ENCODE results near the gene SLC38A1. TPM values are rescaled to one million over a fixed set of nuclear protein-coding genes. Genes with fewer than 3 reads are reported as not detected.

SLC38A1 gene
- total RNA-seq, 1 donor, result 203 TPM

GRCh38 chr12:46234000-46234399, 34.8 kb downstream of the SLC38A1 start:
- H3K4me3 ChIP-seq (ENCODE audit: low read depth, low read length), result no peak overlapping the region
- no peak for TF ChIP-seq CTCF (IDR thresholded peaks at IDR 0.05; ENCODE audit: insufficient read depth, low read length)
- DNase-seq (ENCODE audit: low read depth), result no peak

- no peak overlapping the region for H3K4me3 ChIP-seq (ENCODE audit: low read depth, low read length)
- DNase-seq (ENCODE audit: low read depth), result no peak
- no peak for TF ChIP-seq CTCF (IDR thresholded peaks at IDR 0.05; ENCODE audit: insufficient read depth, low read length)
These were observed 35.4 kb downstream of the SLC38A1 start for GRCh38 chr12:46233423-46233822.

- no peak for TF ChIP-seq CTCF (IDR thresholded peaks at IDR 0.05; ENCODE audit: insufficient read depth, low read length)
- no peak overlapping the region for H3K4me3 ChIP-seq (ENCODE audit: low read depth, low read length)
- DNase-seq (ENCODE audit: low read depth), result no peak
These were observed 37.9 kb downstream of the SLC38A1 start for GRCh38 chr12:46230983-46231382.

DNA sequence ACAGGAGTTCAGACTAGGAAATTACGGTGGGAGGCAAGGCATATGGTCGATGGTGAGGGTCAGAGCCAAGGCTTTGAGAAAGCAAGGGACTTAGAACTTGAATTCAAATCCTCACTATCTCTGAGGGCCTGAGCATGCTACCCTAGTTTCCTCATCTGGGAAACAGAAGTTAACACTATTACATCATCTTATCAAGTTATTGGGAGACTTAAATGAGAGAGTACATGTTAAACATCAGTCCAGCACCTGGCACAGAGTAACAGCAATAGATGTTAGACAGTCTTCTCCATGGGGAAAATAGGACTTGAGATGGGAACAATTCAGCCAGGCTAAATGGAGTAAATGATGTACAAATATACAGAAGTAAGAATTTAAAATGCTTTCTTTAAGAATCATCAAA, 38.5 kb downstream of the SLC38A1 start:
- H3K4me3 ChIP-seq (ENCODE audit: low read depth, low read length), result no peak overlapping the region
- no peak for DNase-seq (ENCODE audit: low read depth)
- TF ChIP-seq CTCF (IDR thresholded peaks at IDR 0.05; ENCODE audit: insufficient read depth, low read length), result no peak

DNA sequence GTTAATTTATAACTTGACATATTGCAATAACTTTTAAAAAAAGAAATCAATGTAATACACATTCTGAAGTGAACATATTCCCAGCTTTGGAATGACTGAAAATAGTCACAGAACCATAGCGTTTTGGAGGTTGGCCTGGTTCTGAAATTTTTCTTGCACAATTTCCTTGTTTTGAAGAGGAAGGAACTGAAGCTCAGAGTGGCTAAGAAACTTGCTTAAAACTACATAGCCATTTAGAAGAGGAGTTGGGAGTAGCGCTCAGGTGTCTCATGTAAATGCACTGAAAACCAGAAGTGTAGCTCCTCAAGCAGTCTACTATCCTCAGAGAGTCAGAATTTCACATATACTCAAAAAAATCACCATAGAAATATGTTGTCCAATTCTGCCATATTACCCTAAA, 41.2 kb downstream of the SLC38A1 start:
- no peak for TF ChIP-seq CTCF (IDR thresholded peaks at IDR 0.05; ENCODE audit: insufficient read depth, low read length)
- peak; percentile 25 for DNase-seq (ENCODE audit: low read depth)

GRCh38 chr12:46224386-46224785, 44.5 kb downstream of the SLC38A1 start:
- no peak overlapping the region for H3K4me3 ChIP-seq (ENCODE audit: low read depth, low read length)
- DNase-seq (ENCODE audit: low read depth), result peak; percentile 98
- no peak for TF ChIP-seq CTCF (IDR thresholded peaks at IDR 0.05; ENCODE audit: insufficient read depth, low read length)

More for the DNA sequence above, 41.2 kb downstream of the SLC38A1 start:
- H3K4me3 ChIP-seq (ENCODE audit: low read depth, low read length), result no peak overlapping the region

DNA sequence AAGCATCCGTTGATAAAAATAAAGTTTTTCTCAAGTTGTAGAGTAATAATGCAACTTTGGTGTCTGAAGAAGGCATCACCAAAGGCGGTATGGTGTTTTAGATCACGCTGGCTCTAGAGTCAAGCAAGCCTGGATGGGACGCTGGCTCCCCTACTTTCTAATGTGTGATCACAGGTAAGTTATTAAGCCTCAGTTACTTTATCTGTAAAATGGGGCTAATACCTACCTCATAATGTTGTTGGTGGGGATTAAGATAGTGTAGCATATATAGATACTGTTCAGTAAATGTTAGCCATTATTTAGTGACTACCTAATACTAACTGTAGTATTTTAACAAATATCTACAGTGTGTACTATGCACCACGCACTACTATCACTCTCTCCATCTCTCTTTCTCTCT, 45.8 kb downstream of the SLC38A1 start:
- DNase-seq (ENCODE audit: low read depth), result no peak
- no peak overlapping the region for H3K4me3 ChIP-seq (ENCODE audit: low read depth, low read length)
- no peak for TF ChIP-seq CTCF (IDR thresholded peaks at IDR 0.05; ENCODE audit: insufficient read depth, low read length)

Measured in fibroblast of the aortic adventitia (primary cell).